B cell (primary cell): ENCODE data around the gene ARMH3.

Source experiments
- EZH2 ChIP-seq: IDR thresholded peaks from 2 replicates; pipeline ENCODE4 v1.6.1; 2012; ENCODE audit warnings: borderline replicate concordance, low read depth, mild to moderate bottlenecking, moderate library complexity, low read length; ENCODE audit not compliant: insufficient read depth, poor library complexity, severe bottlenecking
- TF ChIP-seq, protein P1 (sequence below): fragments of 200-600 bp; IDR thresholded peaks from one replicate; pipeline ENCODE4 v1.8.0; 2022; ENCODE audit warnings: antibody characterized with exemption, mild to moderate bottlenecking

DNA sequence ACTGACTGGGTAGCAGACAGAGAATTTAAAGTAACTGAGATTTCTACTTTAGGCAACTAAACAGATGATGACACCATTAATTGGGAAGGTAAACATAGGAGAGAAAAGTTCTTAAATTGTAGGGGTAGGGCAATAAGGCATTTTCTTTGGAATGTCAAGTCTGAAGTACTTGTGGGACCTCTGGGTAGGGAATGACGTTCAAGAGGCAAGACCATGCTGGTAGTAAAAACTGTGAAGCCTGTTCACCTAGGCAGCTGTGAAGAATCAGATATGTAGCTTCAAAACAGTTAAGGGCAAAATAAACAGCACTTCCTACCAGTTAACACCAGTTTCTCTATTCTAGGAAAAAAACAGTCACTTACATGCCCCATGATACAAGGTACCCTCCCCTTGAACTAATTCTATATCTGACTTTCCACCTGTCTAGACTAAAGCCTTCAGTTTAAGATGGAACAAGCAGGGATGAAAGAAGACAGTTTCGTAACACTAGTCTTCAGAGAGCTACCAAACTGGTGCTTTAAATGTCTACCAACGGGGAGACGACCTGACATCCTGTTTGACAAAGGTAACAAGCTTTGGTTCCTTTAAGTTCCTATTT lies 149.3 kb downstream of the ARMH3 start:
- TF ChIP-seq, protein P1, sequence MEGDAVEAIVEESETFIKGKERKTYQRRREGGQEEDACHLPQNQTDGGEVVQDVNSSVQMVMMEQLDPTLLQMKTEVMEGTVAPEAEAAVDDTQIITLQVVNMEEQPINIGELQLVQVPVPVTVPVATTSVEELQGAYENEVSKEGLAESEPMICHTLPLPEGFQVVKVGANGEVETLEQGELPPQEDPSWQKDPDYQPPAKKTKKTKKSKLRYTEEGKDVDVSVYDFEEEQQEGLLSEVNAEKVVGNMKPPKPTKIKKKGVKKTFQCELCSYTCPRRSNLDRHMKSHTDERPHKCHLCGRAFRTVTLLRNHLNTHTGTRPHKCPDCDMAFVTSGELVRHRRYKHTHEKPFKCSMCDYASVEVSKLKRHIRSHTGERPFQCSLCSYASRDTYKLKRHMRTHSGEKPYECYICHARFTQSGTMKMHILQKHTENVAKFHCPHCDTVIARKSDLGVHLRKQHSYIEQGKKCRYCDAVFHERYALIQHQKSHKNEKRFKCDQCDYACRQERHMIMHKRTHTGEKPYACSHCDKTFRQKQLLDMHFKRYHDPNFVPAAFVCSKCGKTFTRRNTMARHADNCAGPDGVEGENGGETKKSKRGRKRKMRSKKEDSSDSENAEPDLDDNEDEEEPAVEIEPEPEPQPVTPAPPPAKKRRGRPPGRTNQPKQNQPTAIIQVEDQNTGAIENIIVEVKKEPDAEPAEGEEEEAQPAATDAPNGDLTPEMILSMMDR, result no peak
- TF ChIP-seq EZH2, result no peak
